H9 (cell line): ENCODE measurements around the gene CSF1R. TPM values are rescaled to one million over a fixed set of nuclear protein-coding genes. Genes with fewer than 3 reads are reported as not detected.

Source experiments
- DNase-seq: peaks from one replicate; pipeline ENCODE4 v3.0.0-alpha.2; 2017
- H2AFZ ChIP-seq: one replicate; pipeline ENCODE4 v1.6.1; 2013; ENCODE audit warnings: mild to moderate bottlenecking, low read length, control low read depth, moderate library complexity
- H2AK5ac ChIP-seq: 2 replicates; pipeline ENCODE4 v1.6.1; 2013; ENCODE audit warnings: low read length, control low read depth, mixed read lengths; ENCODE audit not compliant: insufficient read length
- H2BK120ac ChIP-seq: one replicate; pipeline ENCODE4 v1.6.1; 2013; ENCODE audit warnings: low read depth, mild to moderate bottlenecking, low read length, control low read depth, inconsistent platforms; ENCODE audit not compliant: poor library complexity, severe bottlenecking
- H2BK12ac ChIP-seq: 2 replicates; pipeline ENCODE4 v1.6.1; 2013; ENCODE audit warnings: low read length, control low read depth, mixed read lengths, low read depth; ENCODE audit not compliant: insufficient read length
- H2BK15ac ChIP-seq: 2 replicates; pipeline ENCODE4 v1.6.1; 2013; ENCODE audit warnings: low read depth, low read length, control low read depth
- H2BK20ac ChIP-seq: one replicate; pipeline ENCODE4 v1.6.1; 2013; ENCODE audit warnings: low read depth, mild to moderate bottlenecking, low read length, control low read depth, inconsistent platforms; ENCODE audit not compliant: poor library complexity, severe bottlenecking
- H2BK5ac ChIP-seq: 2 replicates; pipeline ENCODE4 v1.6.1; 2013; ENCODE audit warnings: low read length, control low read depth, mixed read lengths; ENCODE audit not compliant: insufficient read length
- H3K14ac ChIP-seq: 2 replicates; pipeline ENCODE4 v1.6.1; 2013; ENCODE audit warnings: low read length, control low read depth; ENCODE audit not compliant: insufficient read depth
- H3K18ac ChIP-seq: 2 replicates; pipeline ENCODE4 v1.6.1; 2013; ENCODE audit warnings: low read depth, mild to moderate bottlenecking, mixed read lengths, low read length, control low read depth; ENCODE audit not compliant: insufficient read length
- H3K23ac ChIP-seq: 2 replicates; pipeline ENCODE4 v1.6.1; 2013; ENCODE audit warnings: low read length, control low read depth, mixed read lengths, low read depth; ENCODE audit not compliant: insufficient read length
- H3K23me2 ChIP-seq: 2 replicates; pipeline ENCODE4 v1.6.1; 2013; ENCODE audit warnings: low read depth, mild to moderate bottlenecking, mixed read lengths, low read length, control low read depth; ENCODE audit not compliant: insufficient read length, poor library complexity, severe bottlenecking
- H3K27ac ChIP-seq: 2 replicates; pipeline ENCODE4 v1.5.1; 2013; ENCODE audit warnings: low read length, control low read depth, mixed read lengths, low read depth; ENCODE audit not compliant: insufficient read length
- H3K27me3 ChIP-seq: 2 replicates; pipeline ENCODE4 v1.6.1; 2013; ENCODE audit warnings: low read length, control low read depth, inconsistent platforms; ENCODE audit not compliant: insufficient read depth
- H3K4ac ChIP-seq: 2 replicates; pipeline ENCODE4 v1.6.1; 2013; ENCODE audit warnings: low read depth, mild to moderate bottlenecking, control low read depth, inconsistent platforms, low read length, moderate library complexity
- H3K4me1 ChIP-seq: 2 replicates; pipeline ENCODE4 v1.6.1; 2013; ENCODE audit warnings: low read length, control low read depth, inconsistent platforms; ENCODE audit not compliant: insufficient read depth
- H3K4me2 ChIP-seq: 2 replicates; pipeline ENCODE4 v1.6.1; 2013; ENCODE audit warnings: low read length, control low read depth, mixed read lengths; ENCODE audit not compliant: insufficient read length, insufficient read depth
- H3K56ac ChIP-seq: 2 replicates; pipeline ENCODE4 v1.6.1; 2013; ENCODE audit warnings: low read depth, mild to moderate bottlenecking, mixed read lengths, low read length, control low read depth; ENCODE audit not compliant: insufficient read length
- H3K79me1 ChIP-seq: 2 replicates; pipeline ENCODE4 v1.6.1; 2013; ENCODE audit warnings: low read depth, mild to moderate bottlenecking, moderate library complexity, low read length, control low read depth, inconsistent platforms; ENCODE audit not compliant: insufficient read depth, poor library complexity, severe bottlenecking
- H3K79me2 ChIP-seq: 2 replicates; pipeline ENCODE4 v1.6.1; 2013; ENCODE audit warnings: low read length, control low read depth, inconsistent platforms; ENCODE audit not compliant: insufficient read depth
- H3K9ac ChIP-seq: 2 replicates; pipeline ENCODE4 v1.6.1; 2013; ENCODE audit warnings: low read length, control low read depth, mixed read lengths; ENCODE audit not compliant: insufficient read length; ENCODE audit errors: extremely low read depth
- H3K9me3 ChIP-seq: one replicate; pipeline ENCODE4 v1.6.1; 2013; ENCODE audit warnings: low read depth, low read length, inconsistent platforms; ENCODE audit not compliant: control insufficient read depth
- H3T11ph ChIP-seq: one replicate; pipeline ENCODE4 v1.6.1; 2013; ENCODE audit warnings: mild to moderate bottlenecking, low read length, control low read depth, inconsistent platforms
- H4K20me1 ChIP-seq: one replicate; pipeline ENCODE4 v1.6.1; 2013; ENCODE audit not compliant: control insufficient read depth, insufficient read length, insufficient read depth
- H4K5ac ChIP-seq: 2 replicates; pipeline ENCODE4 v1.6.1; 2013; ENCODE audit warnings: low read depth, mild to moderate bottlenecking, mixed read lengths, low read length, control low read depth; ENCODE audit not compliant: insufficient read length
- H4K8ac ChIP-seq: replicated peaks from 2 replicates; pipeline ENCODE4 v1.6.1; 2013; ENCODE audit warnings: low read length, control low read depth, mixed read lengths, low read depth; ENCODE audit not compliant: insufficient read length
- H4K91ac ChIP-seq: 2 replicates; pipeline ENCODE4 v1.6.1; 2013; ENCODE audit warnings: low read depth, mild to moderate bottlenecking, moderate library complexity, mixed read lengths, low read length, control low read depth; ENCODE audit not compliant: insufficient read length
- H3K27ac Mint-ChIP-seq, 3 experiments: 2 replicates in 2 of 3; 3 replicates in 1 of 3; pipeline ENCODE4 v1.8.0; 2020 to 2021; ENCODE audit warnings: mixed read lengths in 3 of 3, mild to moderate bottlenecking in 1 of 3, moderate library complexity in 1 of 3
- H3K27me3 Mint-ChIP-seq: 2 replicates; pipeline ENCODE4 v1.8.0; 2021; ENCODE audit warnings: low read depth, mild to moderate bottlenecking, moderate library complexity, mixed read lengths
- H3K36me3 Mint-ChIP-seq, 3 experiments: 2 replicates in 2 of 3; 3 replicates in 1 of 3; pipeline ENCODE4 v1.8.0; 2020 to 2021; ENCODE audit warnings: low read depth in 3 of 3, mixed read lengths in 3 of 3; ENCODE audit not compliant: insufficient read depth in 1 of 3
- H3K4me1 Mint-ChIP-seq, 2 experiments: 2 replicates each; pipeline ENCODE4 v1.8.0; 2020; ENCODE audit warnings: mixed read lengths in 2 of 2
- H3K4me3 Mint-ChIP-seq, 2 experiments: 2 replicates in 1 of 2; 3 replicates in 1 of 2; pipeline ENCODE4 v1.8.0; 2020 to 2021; ENCODE audit warnings: mild to moderate bottlenecking in 2 of 2, mixed read lengths in 2 of 2, moderate library complexity in 1 of 2
- H3K9me3 Mint-ChIP-seq, 2 experiments: 2 replicates in 1 of 2; 3 replicates in 1 of 2; pipeline ENCODE4 v1.8.0; 2020; ENCODE audit warnings: mild to moderate bottlenecking in 2 of 2, mixed read lengths in 2 of 2, moderate library complexity in 1 of 2
- CTCF ChIP-seq: fragments of 200-600 bp; sonication (generic); conservative IDR thresholded peaks from 3 replicates; pipeline ENCODE4 v1.8.0; 2021; ENCODE audit warnings: antibody characterized with exemption, mild to moderate bottlenecking
- total RNA-seq: library from RNA; stranded (reverse); gene quantifications from 2 replicates; pipeline ENCODE4 v1.2.1, GENCODE V29; 2021

Gene CSF1R
- total RNA-seq, 1 experiment from 2014 or later, result 0.13 TPM

- Histone ChIP-seq H3K27ac (no peak overlapping the region), H3K18ac (no peak overlapping the region), H2BK20ac (no peak overlapping the region), H3K4ac (no peak overlapping the region), H3K79me1 (no peaks in the 10 kb centered on the region), H3K23me2 (no peaks in the 10 kb centered on the region), H2BK120ac (no peak overlapping the region), H2AFZ (no peak overlapping the region), H3K9me3 (no peaks in the 10 kb centered on the region), H4K91ac (no peak overlapping the region), H4K8ac (no peak overlapping the region), H3K56ac (no peak overlapping the region), H3K23ac (no peak overlapping the region), H3K27me3 (no peaks in the 10 kb centered on the region), H3K14ac (no peak overlapping the region), H2BK15ac (no peak overlapping the region), H4K5ac (no peak overlapping the region), H2BK5ac (no peak overlapping the region), H3K79me2 (no peaks in the 10 kb centered on the region), H2AK5ac (no peak overlapping the region), H3K4me2 (no peak overlapping the region), H3K4me1 (no peaks in the 10 kb centered on the region), H3T11ph (no peak overlapping the region), H3K9ac (no peak overlapping the region), H2BK12ac (no peak overlapping the region), H4K20me1 (no peaks in the 10 kb centered on the region)
- Mint-ChIP-seq H3K4me3 (no peak overlapping the region), H3K4me1 (no peaks in the 10 kb centered on the region), H3K9me3 (no peaks in the 10 kb centered on the region; a peak in 1 of 5 replicates), H3K36me3 (no peaks in the 10 kb centered on the region), H3K27ac (no peak overlapping the region), H3K27me3 (peaks cover 26% of the 10 kb centered on the region)
- no peak for TF ChIP-seq CTCF
- DNase-seq, result no peak
These were observed 10.8 kb upstream of the CSF1R start for GRCh38 chr5:150097152-150097551.
